SK-N-SH (cell line): ENCODE measurements around the gene IL1R1. TPM values are rescaled to one million over a fixed set of nuclear protein-coding genes. Genes with fewer than 3 reads are reported as not detected.

Experiments
- CTCF ChIA-PET: fragments of 300-600, 350-600 bp; formaldehyde crosslinking; extraction: SDS; loops from one replicate; lab custom pipeline; 2021; lab: Yijun Ruan, JAX
- POLR2A ChIA-PET: fragments of 350-600 bp; sonication (Branson Sonifier 250); formaldehyde crosslinking; extraction: SDS; loops from one replicate; lab custom pipeline; 2020; ENCODE audit warnings: antibody characterized with exemption, inconsistent platforms; lab: Yijun Ruan, JAX
- DNase-seq: peaks from one replicate; pipeline ENCODE4 v3.0.0; 2012
- H2AFZ ChIP-seq: fragments of 200-600 bp; sonication (generic); 2 replicates; pipeline ENCODE4 v1.8.1; 2016; ENCODE audit warnings: antibody characterized with exemption, mild to moderate bottlenecking, low read depth
- H3F3A ChIP-seq: fragments of 200-600 bp; sonication (generic); replicated peaks from 2 replicates; pipeline ENCODE3; 2016; ENCODE audit warnings: antibody characterized with exemption, mild to moderate bottlenecking; ENCODE audit not compliant: insufficient read depth
- H3K27ac ChIP-seq, 2 experiments: fragments of 200-500 bp in 1 of 2; fragments of 200-600 bp in 1 of 2; sonication (Bioruptor generic) in 1 of 2; sonication (generic), shearing (Covaris generic) in 1 of 2; 2 replicates each; pipeline versions ENCODE4 v1.5.1 to v1.6.1; 2014 to 2016; ENCODE audit warnings: low read depth in 2 of 2, inconsistent platforms in 1 of 2, low read length in 1 of 2, mild to moderate bottlenecking in 1 of 2, mixed read lengths in 1 of 2
- H3K27me3 ChIP-seq: fragments of 200-600 bp; sonication (generic), shearing (Covaris generic); 2 replicates; pipeline ENCODE4 v1.6.1; 2016; ENCODE audit warnings: mixed run types; ENCODE audit not compliant: insufficient read depth
- H3K36me3 ChIP-seq, 2 experiments: fragments of 200-500 bp in 1 of 2; fragments of 200-600 bp in 1 of 2; sonication (Bioruptor generic) in 1 of 2; sonication (generic) in 1 of 2; replicated peaks in 1 of 2; 2 replicates each; pipeline versions ENCODE3 to v1.5.1; 2014 to 2016; ENCODE audit warnings: low read length in 1 of 2, mild to moderate bottlenecking in 1 of 2; ENCODE audit not compliant: insufficient read depth in 2 of 2, control insufficient read depth in 1 of 2
- H3K4me1 ChIP-seq, 2 experiments: fragments of 200-500 bp in 1 of 2; fragments of 200-600 bp in 1 of 2; sonication (Bioruptor generic) in 1 of 2; sonication (generic), shearing (Covaris generic) in 1 of 2; 2 replicates each; pipeline versions ENCODE4 v1.5.1 to v1.6.1; 2014 to 2016; ENCODE audit warnings: low read depth in 1 of 2, low read length in 1 of 2, mixed run types in 1 of 2; ENCODE audit not compliant: insufficient read depth in 2 of 2, control insufficient read depth in 1 of 2
- H3K4me2 ChIP-seq: fragments of 200-600 bp; sonication (generic), shearing (Covaris generic); 2 replicates; pipeline ENCODE4 v1.6.1; 2017; ENCODE audit warnings: mixed run types
- H3K4me3 ChIP-seq, 2 experiments: fragments of 200-500 bp in 1 of 2; fragments of 200-600 bp in 1 of 2; sonication (Bioruptor generic) in 1 of 2; sonication (generic), shearing (Covaris generic) in 1 of 2; 2 replicates each; pipeline versions ENCODE4 v1.5.1 to v1.8.1; 2014 to 2016; ENCODE audit warnings: low read depth in 2 of 2, inconsistent platforms in 1 of 2, low read length in 1 of 2, mild to moderate bottlenecking in 1 of 2, mixed read lengths in 1 of 2, moderate library complexity in 1 of 2
- H3K79me2 ChIP-seq: fragments of 200-600 bp; sonication (generic); 2 replicates; pipeline ENCODE4 v1.8.1; 2017; ENCODE audit warnings: mild to moderate bottlenecking; ENCODE audit not compliant: insufficient read depth
- H3K9ac ChIP-seq: fragments of 200-600 bp; sonication (generic); 2 replicates; pipeline ENCODE4 v1.6.1; 2017; ENCODE audit warnings: mixed run types
- H3K9me2 ChIP-seq: fragments of 200-600 bp; sonication (generic); 2 replicates; pipeline ENCODE4 v1.6.1; 2017; ENCODE audit warnings: mixed run types
- H3K9me3 ChIP-seq: fragments of 200-600 bp; sonication (generic); 2 replicates; pipeline ENCODE4 v1.6.1; 2017; ENCODE audit warnings: mixed run types, mild to moderate bottlenecking, moderate library complexity
- H4K20me1 ChIP-seq: fragments of 200-600 bp; sonication (generic); 2 replicates; pipeline ENCODE4 v1.6.1; 2017; ENCODE audit warnings: mild to moderate bottlenecking, mixed run types; ENCODE audit not compliant: insufficient read depth
- ELF1 ChIP-seq: IDR thresholded peaks from 2 replicates; pipeline ENCODE4 v1.4.0; 2012
- EZH2phosphoT487 ChIP-seq: fragments of 200-600 bp; sonication (generic); IDR thresholded peaks from 2 replicates; pipeline ENCODE4 v1.6.1; 2017; ENCODE audit warnings: low read depth, mixed run types, mild to moderate bottlenecking, antibody characterized with exemption, moderate library complexity, borderline replicate concordance
- FOXJ3 ChIP-seq: sonication (generic); formaldehyde crosslinking; IDR thresholded peaks from 2 replicates; pipeline ENCODE4 v1.5.1; 2020; ENCODE audit warnings: mild to moderate bottlenecking, missing genetic modification reagents
- FOXM1 ChIP-seq: IDR thresholded peaks from 2 replicates; pipeline ENCODE4 v1.4.0; 2012; ENCODE audit warnings: low read depth, mild to moderate bottlenecking
- IRF3 ChIP-seq: fragments of 150-350 bp; IDR thresholded peaks from 2 replicates; pipeline ENCODE4 v1.6.1; 2016; ENCODE audit warnings: mild to moderate bottlenecking, low read depth, low read length
- MAX ChIP-seq: IDR thresholded peaks from 2 replicates; pipeline ENCODE4 v1.4.0; 2012; ENCODE audit warnings: low read depth
- MEF2A ChIP-seq: IDR thresholded peaks from 2 replicates; pipeline ENCODE4 v1.4.0; 2012; ENCODE audit warnings: low read depth, borderline replicate concordance
- MXI1 ChIP-seq: IDR thresholded peaks from 2 replicates; pipeline ENCODE4 v1.6.1; 2012; ENCODE audit warnings: mild to moderate bottlenecking, low read depth, low read length, improper control_type of control experiment
- NRF1 ChIP-seq: IDR thresholded peaks from 2 replicates; pipeline ENCODE4 v1.6.1; 2012; ENCODE audit warnings: low read depth, mild to moderate bottlenecking, low read length
- POLR2AphosphoS5 ChIP-seq: IDR thresholded peaks from 2 replicates; pipeline ENCODE4 v1.6.1; 2012; ENCODE audit warnings: low read depth, low read length
- RCOR1 ChIP-seq: fragments of 150-350 bp; IDR thresholded peaks from 2 replicates; pipeline ENCODE4 v1.6.1; 2017; ENCODE audit warnings: antibody characterized with exemption, low read length
- REST ChIP-seq: IDR thresholded peaks from 2 replicates; pipeline ENCODE4 v1.6.1; 2012; ENCODE audit warnings: mild to moderate bottlenecking, low read depth, low read length, moderate library complexity
- RFX5 ChIP-seq: IDR thresholded peaks from 2 replicates; pipeline ENCODE4 v1.6.1; 2012; ENCODE audit warnings: mild to moderate bottlenecking, improper control_type of control experiment, low read length
- RXRA ChIP-seq: IDR thresholded peaks from 2 replicates; pipeline ENCODE4 v1.4.0; 2012; ENCODE audit warnings: low read depth, mild to moderate bottlenecking, borderline replicate concordance
- TAF1 ChIP-seq: IDR thresholded peaks from 2 replicates; pipeline ENCODE4 v1.6.1; 2012; ENCODE audit warnings: low read depth, mild to moderate bottlenecking, low read length, moderate library complexity, borderline replicate concordance
- TCF12 ChIP-seq: IDR thresholded peaks from 2 replicates; pipeline ENCODE4 v1.4.0; 2012
- USF2 ChIP-seq: fragments of 150-350 bp; IDR thresholded peaks from 2 replicates; pipeline ENCODE4 v1.6.1; 2017; ENCODE audit warnings: antibody characterized with exemption, low read length, low read depth, borderline replicate concordance
- WGBS: methylation state at CpG from one replicate; pipeline ENCODE4 v1.1.6; 2017; ENCODE audit warnings: low lambda C conversion rate; 5-methylcytosine and 5-hydroxymethylcytosine counted together
- polyA plus RNA-seq, 3 experiments: library from polyadenylated mRNA; depleted of rRNA; stranded (reverse); fragments of >200 nt; gene quantifications; 2 replicates each; pipeline ENCODE4 v1.2.3, GENCODE V29; 2012

Gene IL1R1
- polyA plus RNA-seq, 1 of the 3 experiments (the other 2 are of a cell fraction): 13.3 TPM

- TF ChIP-seq MAX: no peak
- no peak for TF ChIP-seq MEF2A
- no peak for TF ChIP-seq ELF1
- TF ChIP-seq, all 33 proteins: peak for 0
These were observed 11.9 kb upstream of the IL1R1 start (continued) for GRCh38 chr2:102130647-102130991.

- CTCF ChIA-PET: no interaction called here
These were observed 11.0 kb upstream of the IL1R1 start for GRCh38 chr2:102131564-102131963.

GRCh38 chr2:102137138-102137537 is 5.4 kb upstream of the IL1R1 start:
- no peak overlapping the region for H2AFZ ChIP-seq
- H4K20me1 ChIP-seq: no peaks in the 10 kb centered on the region
- H3K9me2 ChIP-seq: no peaks in the 10 kb centered on the region
- H3F3A ChIP-seq: no peaks in the 10 kb centered on the region
- peaks cover 0 to 15% of the 10 kb centered on the region in 2 experiments; a peak in 2 of 4 replicates for H3K4me1 ChIP-seq
- H3K4me2 ChIP-seq: no peak overlapping the region
- H3K4me3 ChIP-seq: no peak overlapping the region
- H3K9ac ChIP-seq: no peak overlapping the region
- ChIA-PET CTCF (interaction anchor here (1.4 kb wide), 1 partner anchor 103 kb away, joined by 5 read pairs; no protein-coding TSS in a partner anchor), POLR2A (no interaction called here)
- no peak overlapping the region for H3K27ac ChIP-seq
- no peak for DNase-seq
- peaks cover 3% of the 10 kb centered on the region; the same call in 1 of the 2 replicates for H3K9me3 ChIP-seq
- no peaks in the 10 kb centered on the region for H3K27me3 ChIP-seq
- no peaks in the 10 kb centered on the region for H3K36me3 ChIP-seq
- WGBS: 52% methylated on average over 2 of the region's 2 CpGs
- H3K79me2 ChIP-seq: no peaks in the 10 kb centered on the region
- TF ChIP-seq TCF12 (no peak), REST (no peak), USF2 (no peak), RXRA (no peak), POLR2AphosphoS5 (no peak), TAF1 (no peak), IRF3 (no peak), RCOR1 (no peak), EZH2phosphoT487 (no peak)

More at GRCh38 chr2:102131564-102131963, 11.0 kb upstream of the IL1R1 start:
- TF ChIP-seq POLR2AphosphoS5 (no peak), RFX5 (no peak), FOXM1 (no peak), NRF1 (no peak), EZH2phosphoT487 (no peak), MAX (no peak), ELF1 (no peak), RCOR1 (no peak), IRF3 (no peak), MXI1 (no peak), FOXJ3 (CRISPR knock-in tag) (no peak)
- no peak overlapping the region for H2AFZ ChIP-seq
- H3K27ac ChIP-seq: no peak overlapping the region
- H3K9me2 ChIP-seq: no peaks in the 10 kb centered on the region
- 49% methylated on average over 5 of the region's 5 CpGs for WGBS
- peaks cover 15% of the 10 kb centered on the region for H3F3A ChIP-seq
- peaks cover 0 to 3% of the 10 kb centered on the region in 2 experiments; a peak in 1 of 4 replicates for H3K4me1 ChIP-seq
- H3K9me3 ChIP-seq: peaks cover 7% of the 10 kb centered on the region; the same call in 1 of the 2 replicates
- no peaks in the 10 kb centered on the region for H3K36me3 ChIP-seq
- no peak overlapping the region for H3K9ac ChIP-seq
- no peak for DNase-seq
- POLR2A ChIA-PET: no interaction called here
- H3K27me3 ChIP-seq: no peaks in the 10 kb centered on the region
- no peak overlapping the region for H3K4me3 ChIP-seq
- H4K20me1 ChIP-seq: no peaks in the 10 kb centered on the region
- H3K79me2 ChIP-seq: no peaks in the 10 kb centered on the region
- no peak overlapping the region for H3K4me2 ChIP-seq
